T-helper 17 cell (primary cell): ENCODE data around the gene SLIT3. TPM values are rescaled to one million over a fixed set of nuclear protein-coding genes. Genes with fewer than 3 reads are reported as not detected.

Experiments used
- ATAC-seq: fragments of 150-1000 bp; cut with Tn5 transposase; 2 replicates; pipeline ENCODE4 v1.10.0; 2021; ENCODE audit warnings: mild to moderate bottlenecking, moderate library complexity
- DNase-seq, 3 donors: peaks; one replicate each; pipeline versions ENCODE4 v3.0.0 to v3.0.0-alpha.2; 2020 to 2021
- H3K9me3 ChIP-seq: one replicate; pipeline ENCODE4 v1.7.0; 2013; ENCODE audit warnings: low read length, mild to moderate bottlenecking; ENCODE audit not compliant: control insufficient read depth, poor library complexity, severe bottlenecking
- H3K27ac Mint-ChIP-seq: one replicate; pipeline ENCODE4 v1.8.0; 2022; ENCODE audit warnings: mild to moderate bottlenecking, moderate library complexity, mixed read lengths
- H3K27me3 Mint-ChIP-seq: one replicate; pipeline ENCODE4 v1.8.0; 2022; ENCODE audit warnings: mixed read lengths
- H3K36me3 Mint-ChIP-seq: one replicate; pipeline ENCODE4 v1.8.0; 2022; ENCODE audit warnings: low read depth, mixed read lengths
- H3K4me1 Mint-ChIP-seq: one replicate; pipeline ENCODE4 v1.8.0; 2022; ENCODE audit warnings: mild to moderate bottlenecking, mixed read lengths
- H3K4me3 Mint-ChIP-seq: one replicate; pipeline ENCODE4 v1.8.0; 2022; ENCODE audit warnings: mild to moderate bottlenecking, moderate library complexity, mixed read lengths
- total RNA-seq, 4 donors: library from RNA in 2 of 4; stranded (reverse) in 2 of 4; gene quantifications; one replicate each; pipeline ENCODE4 v1.2.3 and lab custom pipeline; 2022 to 2026

Gene SLIT3
- total RNA-seq, 2 donors from 2014 or later: not detected

DNA sequence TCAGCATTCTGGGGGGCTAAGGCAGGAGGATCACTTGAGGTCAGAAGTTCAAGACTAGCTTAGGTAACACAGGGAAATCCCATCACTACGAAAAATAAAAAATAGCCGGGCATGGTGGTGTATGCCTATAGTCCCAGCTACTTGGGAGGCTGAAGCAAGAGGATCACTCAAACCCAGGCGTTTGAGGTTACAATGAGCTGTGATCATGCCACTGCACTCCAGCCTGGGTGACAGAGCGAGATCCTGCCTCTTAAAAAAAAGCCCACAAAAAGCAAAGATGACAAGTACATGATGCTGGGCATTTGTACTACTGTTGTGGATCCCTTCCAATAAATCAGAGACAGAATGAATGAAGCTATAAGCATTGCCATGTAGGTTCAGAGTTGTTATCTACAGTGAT is 401.7 kb downstream of the SLIT3 start:
- Mint-ChIP-seq H3K36me3 (no peaks in the 10 kb centered on the region), H3K4me1 (peaks cover 2% of the 10 kb centered on the region)
- ATAC-seq: no peak

DNA sequence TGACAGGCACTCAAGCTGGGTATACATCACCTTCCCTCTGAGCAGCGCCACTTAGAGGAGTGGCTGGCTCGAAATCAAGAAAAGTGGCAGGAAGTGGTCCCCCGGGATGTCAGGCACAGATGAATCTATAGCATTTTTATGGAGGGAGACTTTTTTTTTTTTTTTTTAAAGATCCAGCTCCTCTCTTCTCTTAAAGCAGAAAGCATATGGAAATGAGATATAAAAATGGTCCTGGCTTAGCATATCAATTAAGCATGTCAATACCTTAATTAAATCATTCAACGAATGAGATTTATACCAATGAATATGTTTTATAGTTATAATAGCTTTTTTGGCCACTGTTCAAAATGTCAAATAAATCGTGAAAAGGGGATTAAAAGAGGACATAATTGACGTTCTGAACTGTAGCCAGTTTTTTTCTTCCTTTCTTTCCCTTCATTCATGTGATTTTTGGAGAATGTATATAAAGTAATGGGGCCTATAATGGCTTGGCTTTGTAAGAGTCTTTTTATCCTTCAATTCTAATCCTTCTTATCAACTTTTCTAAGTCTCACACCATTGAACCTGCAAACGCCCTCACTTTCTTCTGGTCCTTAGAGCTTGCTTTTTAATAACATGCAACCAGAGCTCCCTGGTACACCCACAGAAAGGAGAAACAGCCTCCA is 402.6 kb downstream of the SLIT3 start:
- no peaks in the 10 kb centered on the region for H3K9me3 ChIP-seq
- H3K27ac Mint-ChIP-seq: no peak overlapping the region
- ATAC-seq: no peak
- peaks cover 2% of the 10 kb centered on the region for H3K4me1 Mint-ChIP-seq
- H3K27me3 Mint-ChIP-seq: peaks cover 39% of the 10 kb centered on the region
- DNase-seq: no peak
- no peak overlapping the region for H3K4me3 Mint-ChIP-seq
- H3K36me3 Mint-ChIP-seq: no peaks in the 10 kb centered on the region

More for the DNA sequence above, 401.7 kb downstream of the SLIT3 start:
- H3K27me3 Mint-ChIP-seq: peaks cover 37% of the 10 kb centered on the region
- DNase-seq: no peak
- no peaks in the 10 kb centered on the region for H3K9me3 ChIP-seq
- H3K4me3 Mint-ChIP-seq: no peak overlapping the region
- H3K27ac Mint-ChIP-seq: no peak overlapping the region

DNA sequence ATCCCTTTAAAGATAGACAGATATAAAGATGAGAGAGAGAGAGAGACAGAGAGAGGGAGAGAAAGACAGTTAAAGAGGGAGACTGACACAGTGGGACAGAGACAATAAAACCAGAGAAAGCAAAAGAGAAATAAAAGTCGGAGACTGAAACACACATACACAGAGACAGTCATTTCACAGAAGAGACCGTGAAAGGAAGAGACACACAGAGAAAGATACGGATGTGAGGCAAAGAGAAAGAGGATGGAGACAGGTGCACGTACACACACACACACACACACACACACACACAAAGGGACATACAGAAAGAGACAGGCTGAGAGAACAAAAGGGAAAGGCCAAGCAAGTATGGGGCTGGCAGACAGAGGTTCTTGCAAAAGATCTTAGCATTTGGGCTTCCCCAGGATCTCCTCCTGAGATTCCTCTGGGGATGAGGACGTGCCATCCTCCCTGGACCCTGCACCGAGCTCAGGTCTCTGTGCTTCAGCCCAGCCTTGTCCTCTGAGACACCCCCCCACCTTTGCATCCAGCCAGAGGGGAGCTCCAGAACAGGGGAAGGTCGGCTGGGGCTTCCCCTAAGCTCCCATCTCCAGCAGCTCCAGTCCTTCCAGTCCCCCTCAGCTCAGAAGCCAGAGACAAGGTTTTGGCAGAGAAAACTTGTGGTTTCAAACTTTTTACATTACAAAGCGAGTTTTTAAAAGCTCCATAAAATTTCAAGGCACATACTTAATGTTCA is 403.4 kb downstream of the SLIT3 start:
- no peaks in the 10 kb centered on the region for H3K36me3 Mint-ChIP-seq
- peaks cover 39% of the 10 kb centered on the region for H3K27me3 Mint-ChIP-seq
- no peak for ATAC-seq
- no peaks in the 10 kb centered on the region for H3K9me3 ChIP-seq
- no peak for DNase-seq
- peaks cover 2% of the 10 kb centered on the region for H3K4me1 Mint-ChIP-seq
- H3K27ac Mint-ChIP-seq: no peak overlapping the region
- H3K4me3 Mint-ChIP-seq: no peak overlapping the region

DNA sequence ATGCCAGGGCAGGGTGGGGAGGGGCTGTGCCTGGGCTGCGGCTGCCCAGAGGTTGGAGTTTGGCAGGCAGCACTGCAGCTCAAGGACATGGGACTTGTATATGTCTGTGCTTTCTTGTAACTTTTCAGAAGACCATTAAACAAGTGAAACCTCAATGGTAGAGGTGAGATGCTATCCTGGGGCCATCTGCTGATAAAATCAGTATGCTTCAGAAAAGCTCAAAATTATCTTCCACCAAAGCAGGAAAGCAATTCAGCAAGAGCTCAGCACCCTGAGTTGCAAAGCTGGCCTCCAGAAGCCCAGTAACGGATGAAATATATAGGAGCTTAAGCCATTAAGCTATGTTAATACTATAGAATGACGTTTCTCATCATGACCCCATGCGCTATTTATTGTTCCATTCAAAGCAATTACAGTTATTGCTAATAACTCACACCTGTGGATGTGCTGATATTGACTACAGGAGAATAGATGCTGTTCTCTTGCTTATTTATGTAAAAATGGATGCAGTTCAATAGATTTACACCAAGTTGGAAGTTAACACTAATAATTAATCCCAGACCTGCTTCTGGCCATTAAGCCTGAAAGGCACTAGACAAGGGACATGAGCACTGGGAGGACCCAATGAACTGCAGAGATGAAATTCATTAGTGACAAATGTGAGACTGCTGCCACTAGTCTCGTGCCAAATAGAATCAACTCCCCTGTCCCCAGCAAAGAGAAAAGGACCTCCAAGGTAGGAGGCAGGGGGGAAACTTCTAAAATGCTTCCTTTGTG is 405.5 kb downstream of the SLIT3 start:
- no peak for DNase-seq
- H3K4me1 Mint-ChIP-seq: no peaks in the 10 kb centered on the region
- ATAC-seq: no peak
- no peaks in the 10 kb centered on the region for H3K36me3 Mint-ChIP-seq
- H3K27ac Mint-ChIP-seq: no peak overlapping the region
- no peaks in the 10 kb centered on the region for H3K9me3 ChIP-seq
- no peak overlapping the region for H3K4me3 Mint-ChIP-seq
- H3K27me3 Mint-ChIP-seq: peaks cover 43% of the 10 kb centered on the region

DNA sequence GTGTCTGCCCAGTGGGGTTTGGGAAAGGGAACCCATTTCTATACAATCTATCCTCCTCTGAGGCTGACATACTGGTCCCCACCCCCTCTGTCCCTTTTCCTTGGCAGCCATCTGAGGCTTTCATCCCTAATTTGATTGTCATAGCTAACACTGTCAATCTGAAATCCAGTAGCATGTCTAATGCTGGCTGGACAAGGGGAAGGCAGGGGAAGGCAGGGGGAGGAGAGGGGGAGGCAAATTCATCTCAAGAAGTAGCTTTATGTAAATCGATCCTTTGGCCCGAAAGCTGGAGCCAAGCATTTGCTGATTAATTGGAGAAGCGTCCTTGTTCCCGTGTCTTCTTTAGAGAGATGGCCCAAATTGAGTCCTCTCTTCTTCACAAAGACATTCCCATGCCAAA is 407.7 kb downstream of the SLIT3 start:
- ATAC-seq (no peak), DNase-seq (no peak)
- Mint-ChIP-seq H3K27me3 (peaks cover 40% of the 10 kb centered on the region), H3K27ac (no peak overlapping the region), H3K4me3 (no peak overlapping the region), H3K36me3 (no peaks in the 10 kb centered on the region), H3K4me1 (no peaks in the 10 kb centered on the region)
- no peaks in the 10 kb centered on the region for H3K9me3 ChIP-seq

DNA sequence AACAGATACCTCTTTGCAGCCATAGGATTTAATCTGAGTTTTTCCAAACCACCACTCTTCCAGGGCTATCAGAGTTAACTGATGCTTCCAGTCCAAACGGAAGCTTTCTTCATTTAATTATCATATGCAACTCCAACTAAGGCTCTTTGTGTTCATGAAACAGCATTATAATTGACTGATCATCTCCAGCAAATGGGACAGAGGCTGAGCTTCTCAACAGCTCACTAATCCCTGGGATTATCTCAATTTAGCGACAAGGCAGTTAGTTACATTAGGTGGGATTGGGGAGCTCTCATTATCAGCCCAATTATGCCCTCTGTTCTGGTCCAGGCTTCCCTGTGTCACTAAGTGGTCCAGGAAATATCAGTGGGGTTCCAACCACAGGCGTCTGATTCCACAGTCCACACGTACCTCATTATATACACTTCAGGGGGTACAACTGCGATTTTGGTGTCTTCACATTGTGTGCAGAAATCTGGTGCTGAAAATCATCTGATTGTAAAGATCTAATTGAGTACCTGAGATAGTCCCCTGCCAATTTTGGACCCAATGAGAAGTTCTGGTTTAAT is 408.2 kb downstream of the SLIT3 start:
- ATAC-seq: no peak
- H3K27me3 Mint-ChIP-seq: peaks cover 46% of the 10 kb centered on the region
- no peaks in the 10 kb centered on the region for H3K4me1 Mint-ChIP-seq
- H3K36me3 Mint-ChIP-seq: no peaks in the 10 kb centered on the region
- no peak for DNase-seq
- H3K9me3 ChIP-seq: no peaks in the 10 kb centered on the region
- H3K27ac Mint-ChIP-seq: no peak overlapping the region
- H3K4me3 Mint-ChIP-seq: no peak overlapping the region

DNA sequence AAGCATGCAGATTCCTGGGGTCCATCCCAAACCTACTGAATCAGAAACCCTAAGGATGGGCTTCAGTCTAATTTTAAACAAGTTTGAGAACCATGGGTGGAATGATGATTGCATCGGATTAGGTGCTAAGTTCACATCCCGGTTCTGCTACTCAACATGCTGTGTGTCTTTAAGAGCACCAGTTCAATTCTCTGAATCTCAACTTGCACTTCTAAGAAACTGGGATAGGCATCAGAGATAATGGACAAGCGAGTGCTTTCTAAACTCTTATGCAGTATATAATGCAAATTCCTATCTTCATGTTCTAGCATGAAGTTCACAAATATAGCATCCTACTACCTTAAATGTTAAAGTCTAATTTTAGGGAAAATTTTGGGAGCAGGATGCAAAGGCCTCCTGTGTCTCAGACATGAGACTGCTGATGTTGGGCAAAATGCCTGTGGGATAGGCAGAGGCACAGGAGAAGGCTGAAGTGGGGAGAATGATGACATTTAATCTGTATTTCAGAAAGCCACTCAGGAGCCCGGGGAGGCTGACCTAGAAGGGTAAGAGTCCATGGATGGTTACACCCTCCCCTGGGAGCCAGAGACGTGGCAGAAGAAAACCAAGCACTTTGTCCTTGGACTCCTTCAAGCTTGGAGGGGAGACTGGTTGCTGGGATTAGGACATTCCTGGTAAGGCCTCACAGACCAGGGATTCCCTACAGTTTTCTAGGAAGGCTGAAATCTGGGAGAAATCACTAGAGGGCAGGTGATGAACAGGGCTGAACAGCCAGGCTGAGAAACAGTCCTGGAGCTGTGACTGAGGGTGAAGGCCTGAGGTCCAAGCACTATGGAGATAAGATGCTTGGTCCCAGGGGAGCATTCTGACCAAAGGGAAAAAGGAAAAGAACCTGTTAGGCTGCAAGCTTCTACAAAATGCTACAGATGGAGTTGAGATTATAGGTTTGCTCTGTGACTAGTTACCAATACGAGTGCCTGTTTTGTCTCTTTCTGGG is 409.8 kb downstream of the SLIT3 start:
- ATAC-seq (no peak), DNase-seq (no peak)
- Mint-ChIP-seq H3K36me3 (no peaks in the 10 kb centered on the region), H3K27me3 (peaks cover 45% of the 10 kb centered on the region), H3K4me3 (no peak overlapping the region), H3K4me1 (no peaks in the 10 kb centered on the region), H3K27ac (no peak overlapping the region)
- H3K9me3 ChIP-seq: no peaks in the 10 kb centered on the region

DNA sequence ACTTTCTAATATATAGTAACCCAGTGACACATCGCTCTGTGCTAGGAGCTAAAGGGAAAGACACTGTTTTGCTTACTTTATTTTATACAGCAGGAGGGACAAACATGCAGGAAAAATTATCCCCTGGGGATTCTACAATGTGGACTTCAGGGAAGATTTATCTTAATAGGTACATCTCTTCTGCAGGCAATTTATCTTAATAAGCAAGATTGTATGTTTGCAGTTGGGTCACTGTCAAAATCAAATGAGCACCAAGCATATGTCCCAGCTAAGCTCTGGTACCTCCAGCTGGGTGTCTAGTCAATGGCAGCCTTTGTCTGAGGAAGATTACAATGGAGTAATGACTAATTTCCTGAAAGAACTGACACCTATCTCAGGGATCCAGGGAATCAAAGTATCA is 411.9 kb downstream of the SLIT3 start:
- H3K27ac Mint-ChIP-seq: no peak overlapping the region
- H3K36me3 Mint-ChIP-seq: no peaks in the 10 kb centered on the region
- no peak for ATAC-seq
- DNase-seq: no peak
- no peaks in the 10 kb centered on the region for H3K9me3 ChIP-seq
- no peaks in the 10 kb centered on the region for H3K4me1 Mint-ChIP-seq
- peaks cover 28% of the 10 kb centered on the region for H3K27me3 Mint-ChIP-seq
- H3K4me3 Mint-ChIP-seq: no peak overlapping the region

DNA sequence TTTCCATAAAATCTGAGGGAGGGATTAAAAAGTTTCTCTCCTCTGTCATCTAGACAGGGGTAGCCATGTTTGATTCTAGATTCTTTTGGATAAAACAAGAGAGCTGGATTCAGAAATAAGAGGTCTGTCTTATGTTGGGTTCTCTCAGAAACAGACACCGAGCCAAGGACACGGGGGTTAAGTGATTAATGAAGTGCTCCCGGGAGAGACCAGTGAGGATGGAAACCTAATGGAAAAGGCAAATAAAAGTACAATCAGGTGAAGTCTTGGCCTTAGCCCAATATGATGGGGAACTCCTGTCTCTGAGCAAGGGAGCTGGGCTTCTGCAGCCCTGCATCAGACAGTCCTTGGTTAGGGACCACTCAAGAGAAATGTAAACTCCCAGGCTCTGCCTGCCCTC is 413.0 kb downstream of the SLIT3 start:
- H3K9me3 ChIP-seq: no peaks in the 10 kb centered on the region
- Mint-ChIP-seq H3K27ac (no peak overlapping the region), H3K36me3 (no peaks in the 10 kb centered on the region), H3K4me1 (no peaks in the 10 kb centered on the region), H3K27me3 (peaks cover 32% of the 10 kb centered on the region), H3K4me3 (no peak overlapping the region)
- no peak for DNase-seq
- no peak for ATAC-seq

DNA sequence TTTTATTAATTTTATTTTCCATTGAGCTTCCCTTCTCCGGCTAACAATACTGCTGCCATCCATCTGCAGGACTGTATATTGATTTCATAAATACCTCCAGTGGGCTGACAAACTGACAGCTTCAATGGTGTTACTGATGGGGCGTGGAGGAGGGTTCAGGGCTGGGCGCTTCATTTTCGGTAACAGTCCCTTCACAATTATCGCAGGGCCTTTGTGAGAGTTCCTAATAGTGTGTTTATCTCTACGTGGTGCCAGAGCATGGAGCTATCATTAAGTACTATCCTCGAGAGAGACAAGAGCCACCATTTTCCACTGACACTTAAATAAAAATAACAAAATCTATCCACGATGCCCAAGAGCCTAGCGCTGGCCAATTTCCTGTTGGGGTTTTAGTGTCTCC is 414.8 kb downstream of the SLIT3 start:
- Mint-ChIP-seq H3K36me3 (no peaks in the 10 kb centered on the region), H3K4me1 (no peaks in the 10 kb centered on the region), H3K27ac (no peak overlapping the region), H3K27me3 (peaks cover 31% of the 10 kb centered on the region), H3K4me3 (no peak overlapping the region)
- no peak for DNase-seq
- no peak for ATAC-seq
- H3K9me3 ChIP-seq: no peaks in the 10 kb centered on the region

DNA sequence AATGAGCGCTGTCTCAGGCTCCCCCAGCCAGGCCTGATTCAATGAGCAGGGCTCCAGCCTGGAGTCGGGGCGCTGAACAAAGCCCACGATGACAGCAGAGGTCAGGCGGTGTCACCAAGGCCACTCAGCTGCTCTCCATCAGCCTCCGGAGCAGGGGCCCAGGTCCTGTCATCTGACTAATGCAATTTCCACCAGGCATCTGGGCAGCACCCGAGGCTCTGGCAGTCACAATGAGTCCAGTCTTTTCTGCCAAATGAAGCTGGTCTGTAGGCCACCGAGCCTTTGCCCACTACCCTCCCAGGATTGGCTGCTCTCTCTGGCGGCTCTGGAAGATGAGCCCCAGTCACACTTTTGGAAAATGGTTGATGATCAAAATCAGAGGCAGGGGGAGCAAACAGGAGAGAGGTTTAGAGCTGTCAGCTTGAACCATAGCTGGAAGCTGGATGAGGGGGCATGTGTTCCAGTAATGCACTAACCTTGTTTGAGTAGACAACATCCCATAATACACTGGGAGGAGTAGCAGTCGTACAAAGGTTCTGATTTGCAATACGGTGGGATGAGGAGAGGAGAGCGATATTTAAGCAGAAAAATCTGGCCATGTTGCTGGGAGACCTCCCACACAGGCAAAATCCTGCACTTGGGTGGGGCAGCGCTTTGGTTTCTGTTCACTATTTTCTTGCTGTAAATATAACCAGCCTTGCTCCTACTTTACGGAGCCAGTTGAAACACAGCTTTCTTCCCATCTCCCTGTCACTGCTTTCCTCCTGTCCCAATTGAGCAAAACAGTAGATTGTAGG is 415.4 kb downstream of the SLIT3 start:
- Mint-ChIP-seq H3K27ac (no peak overlapping the region), H3K27me3 (peaks cover 27% of the 10 kb centered on the region), H3K4me3 (no peak overlapping the region), H3K4me1 (no peaks in the 10 kb centered on the region), H3K36me3 (no peaks in the 10 kb centered on the region)
- DNase-seq (no peak), ATAC-seq (no peak)
- H3K9me3 ChIP-seq: no peaks in the 10 kb centered on the region

DNA sequence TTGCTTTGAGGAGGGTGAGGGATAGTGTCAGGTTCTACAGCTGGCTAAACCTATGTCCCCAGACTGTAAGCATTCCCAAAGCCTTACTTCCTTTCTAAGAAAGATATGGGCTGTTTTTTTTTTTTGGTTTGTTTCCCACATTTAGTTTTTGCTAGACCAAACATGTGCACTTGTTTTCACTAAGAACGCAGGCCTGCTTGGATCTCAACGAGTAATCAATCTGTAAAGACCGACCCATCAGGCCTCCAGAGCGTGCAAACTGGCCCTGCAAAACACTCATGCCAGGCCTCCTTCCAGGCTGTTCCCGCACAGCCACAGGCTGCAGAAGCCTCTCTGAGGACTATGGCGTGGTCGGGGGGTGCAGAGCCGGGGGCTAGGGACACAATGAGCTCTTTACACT is 416.9 kb downstream of the SLIT3 start:
- H3K4me1 Mint-ChIP-seq: peaks cover 3% of the 10 kb centered on the region
- no peaks in the 10 kb centered on the region for H3K9me3 ChIP-seq
- H3K27ac Mint-ChIP-seq: no peak overlapping the region
- peaks cover 33% of the 10 kb centered on the region for H3K27me3 Mint-ChIP-seq
- H3K4me3 Mint-ChIP-seq: no peak overlapping the region
- ATAC-seq: no peak
- H3K36me3 Mint-ChIP-seq: peaks cover 4% of the 10 kb centered on the region
- no peak for DNase-seq
